Lower leg skin (tissue), 3 donors: ENCODE results near the gene SCYL1.

Experiments
- CTCF ChIP-seq, 3 donors: fragments of 450-650 bp; IDR thresholded peaks; one replicate each; pipeline ENCODE4 v1.5.1; 2016; ENCODE audit warnings: antibody characterized with exemption in 3 of 3, mild to moderate bottlenecking in 3 of 3, moderate library complexity in 2 of 3
- POLR2A ChIP-seq, 2 donors: fragments of 450-650 bp; IDR thresholded peaks; one replicate each; pipeline ENCODE4 v1.6.1; 2016 to 2017; ENCODE audit warnings: antibody characterized with exemption in 2 of 2, mild to moderate bottlenecking in 1 of 2, moderate library complexity in 1 of 2

DNA sequence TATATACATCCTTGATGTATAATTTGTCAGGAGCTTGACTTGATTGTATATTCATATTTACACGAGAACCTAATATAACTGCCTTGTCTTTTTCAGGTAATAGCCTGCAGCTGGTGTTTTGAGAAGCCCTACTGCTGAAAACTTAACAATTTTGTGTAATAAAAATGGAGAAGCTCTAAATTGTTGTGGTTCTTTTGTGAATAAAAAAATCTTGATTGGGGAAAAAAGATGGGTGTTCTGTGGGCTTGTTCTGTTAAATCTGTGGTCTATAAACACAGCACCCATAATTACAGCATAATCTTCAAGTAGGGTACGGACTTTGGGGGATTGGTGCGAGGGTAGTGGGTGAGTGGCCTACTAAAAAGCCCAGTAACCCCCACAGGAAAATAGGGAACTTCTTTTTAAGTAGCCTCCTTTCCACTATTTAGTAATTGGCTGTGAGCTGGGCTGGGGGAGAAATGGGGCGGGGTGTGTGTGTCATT is 18.6 kb upstream of the SCYL1 start:
- TF ChIP-seq CTCF (IDR thresholded peaks at IDR 0.05) (no peak), POLR2A (IDR thresholded peaks at IDR 0.05) (no peak)
